ENCODE data around the gene LAMC1. TPM values are rescaled to one million over a fixed set of nuclear protein-coding genes. Genes with fewer than 3 reads are reported as not detected.
A peak's percentile ranks its signal among the peaks of the same experiment; 100 is the strongest.

LAMC1 gene
- total RNA-seq, 4 donors from 2014 or later = 76.9 to 159 (median 81.0) TPM

DNA sequence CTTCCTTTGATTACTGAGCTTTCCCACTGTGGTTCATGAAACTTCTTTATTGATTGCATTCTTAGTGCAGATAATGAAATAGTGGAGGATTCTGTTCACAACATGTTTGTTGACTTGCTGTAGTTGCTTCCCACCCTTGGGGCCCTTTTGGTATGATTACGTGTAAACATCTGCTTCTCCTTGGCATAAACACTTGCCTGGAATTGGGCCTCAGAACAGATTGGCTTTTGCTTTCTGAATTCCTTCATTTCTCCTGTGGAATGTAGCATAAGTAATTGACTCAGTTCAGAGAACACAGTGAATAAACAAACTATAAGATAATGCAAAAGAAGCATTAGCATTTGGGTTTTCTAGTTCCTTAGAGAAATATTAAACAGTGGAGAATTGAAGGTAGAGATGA is 103.3 kb downstream of the LAMC1 start:
- intact Hi-C loops (cut with DNase I; ENCODE audit: low total_unique reads) = no loop called here
- WGBS, 2 donors = 24 to 71% methylated on average over 1 of the region's 1 CpG
- DNase-seq (ENCODE audit: low spot score in 2 of 2) = peak in 1 of 2 donors; percentile 49
- no peak overlapping the region for H3K4me3 ChIP-seq (ENCODE audit: low read depth, poor library complexity, severe bottlenecking)
- TF ChIP-seq POLR2A (IDR thresholded peaks at IDR 0.05) = no peak
- TF ChIP-seq, protein P1, sequence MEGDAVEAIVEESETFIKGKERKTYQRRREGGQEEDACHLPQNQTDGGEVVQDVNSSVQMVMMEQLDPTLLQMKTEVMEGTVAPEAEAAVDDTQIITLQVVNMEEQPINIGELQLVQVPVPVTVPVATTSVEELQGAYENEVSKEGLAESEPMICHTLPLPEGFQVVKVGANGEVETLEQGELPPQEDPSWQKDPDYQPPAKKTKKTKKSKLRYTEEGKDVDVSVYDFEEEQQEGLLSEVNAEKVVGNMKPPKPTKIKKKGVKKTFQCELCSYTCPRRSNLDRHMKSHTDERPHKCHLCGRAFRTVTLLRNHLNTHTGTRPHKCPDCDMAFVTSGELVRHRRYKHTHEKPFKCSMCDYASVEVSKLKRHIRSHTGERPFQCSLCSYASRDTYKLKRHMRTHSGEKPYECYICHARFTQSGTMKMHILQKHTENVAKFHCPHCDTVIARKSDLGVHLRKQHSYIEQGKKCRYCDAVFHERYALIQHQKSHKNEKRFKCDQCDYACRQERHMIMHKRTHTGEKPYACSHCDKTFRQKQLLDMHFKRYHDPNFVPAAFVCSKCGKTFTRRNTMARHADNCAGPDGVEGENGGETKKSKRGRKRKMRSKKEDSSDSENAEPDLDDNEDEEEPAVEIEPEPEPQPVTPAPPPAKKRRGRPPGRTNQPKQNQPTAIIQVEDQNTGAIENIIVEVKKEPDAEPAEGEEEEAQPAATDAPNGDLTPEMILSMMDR (IDR thresholded peaks at IDR 0.05) = no peak

DNA sequence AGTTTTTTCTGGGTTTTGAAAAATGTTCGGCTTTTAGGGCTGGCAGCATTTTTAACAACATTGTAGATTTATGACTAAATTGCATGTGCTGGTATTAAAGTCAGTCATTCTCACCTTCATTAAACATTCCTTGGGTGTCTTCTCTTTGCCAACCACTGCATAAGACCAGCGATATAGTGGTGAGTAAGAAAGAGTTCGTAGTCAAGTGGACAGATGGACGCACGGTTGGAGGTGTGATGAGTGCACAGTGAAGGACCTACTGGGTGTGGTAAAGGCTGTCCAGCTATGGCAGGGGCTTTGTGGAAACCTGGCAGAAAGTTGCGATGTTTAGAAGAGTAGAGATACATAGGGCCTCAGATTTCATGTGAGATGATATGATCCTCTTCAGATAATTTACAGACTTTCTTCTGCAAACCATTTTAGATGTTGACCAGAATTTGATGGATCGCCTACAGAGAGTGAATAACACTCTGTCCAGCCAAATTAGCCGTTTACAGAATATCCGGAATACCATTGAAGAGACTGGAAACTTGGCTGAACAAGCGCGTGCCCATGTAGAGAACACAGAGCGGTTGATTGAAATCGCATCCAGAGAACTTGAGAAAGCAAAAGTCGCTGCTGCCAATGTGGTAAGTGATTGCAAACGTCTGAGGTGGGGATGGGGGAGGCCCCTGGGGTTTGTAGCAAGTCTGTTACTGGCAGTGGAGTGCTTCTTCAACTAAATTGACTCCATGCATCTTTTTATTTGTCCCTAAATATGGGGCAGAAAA is 106.9 kb downstream of the LAMC1 start:
- peak; percentile 85 to 93 for DNase-seq (ENCODE audit: low spot score in 2 of 2)
- TF ChIP-seq, protein P1 (IDR thresholded peaks at IDR 0.05) = no peak
- TF ChIP-seq POLR2A (IDR thresholded peaks at IDR 0.05) = no peak
- intact Hi-C loops (cut with DNase I; ENCODE audit: low total_unique reads) = no loop called here
- no peak overlapping the region for H3K4me3 ChIP-seq (ENCODE audit: low read depth, poor library complexity, severe bottlenecking)
- WGBS, 2 donors = 63 to 68% methylated on average over 15 of the region's 15 CpGs

DNA sequence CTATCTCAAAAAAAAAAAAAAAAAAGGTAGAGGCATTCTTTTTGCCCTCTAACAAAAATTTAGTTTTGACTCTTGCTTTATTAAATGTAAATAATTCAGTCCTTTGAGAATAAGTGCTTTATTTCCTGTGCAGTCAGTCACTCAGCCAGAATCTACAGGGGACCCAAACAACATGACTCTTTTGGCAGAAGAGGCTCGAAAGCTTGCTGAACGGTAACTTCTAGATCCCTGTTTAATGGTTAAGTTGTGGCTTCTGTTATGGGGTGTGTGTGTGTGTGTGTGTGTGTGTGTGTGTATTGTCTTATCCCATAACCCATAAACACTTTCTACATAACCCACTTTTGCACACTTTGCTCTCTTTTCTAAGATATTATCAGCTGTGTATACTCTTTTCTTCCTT is 107.9 kb downstream of the LAMC1 start:
- no peak for DNase-seq (ENCODE audit: low spot score in 2 of 2)
- TF ChIP-seq POLR2A (IDR thresholded peaks at IDR 0.05) = no peak
- TF ChIP-seq, protein P1 (IDR thresholded peaks at IDR 0.05) = no peak
- H3K4me3 ChIP-seq (ENCODE audit: low read depth, poor library complexity, severe bottlenecking) = no peak overlapping the region
- WGBS, 2 donors = 67 to 89% methylated on average over 2 of the region's 2 CpGs
- intact Hi-C loops (cut with DNase I; ENCODE audit: low total_unique reads) = no loop called here

DNA sequence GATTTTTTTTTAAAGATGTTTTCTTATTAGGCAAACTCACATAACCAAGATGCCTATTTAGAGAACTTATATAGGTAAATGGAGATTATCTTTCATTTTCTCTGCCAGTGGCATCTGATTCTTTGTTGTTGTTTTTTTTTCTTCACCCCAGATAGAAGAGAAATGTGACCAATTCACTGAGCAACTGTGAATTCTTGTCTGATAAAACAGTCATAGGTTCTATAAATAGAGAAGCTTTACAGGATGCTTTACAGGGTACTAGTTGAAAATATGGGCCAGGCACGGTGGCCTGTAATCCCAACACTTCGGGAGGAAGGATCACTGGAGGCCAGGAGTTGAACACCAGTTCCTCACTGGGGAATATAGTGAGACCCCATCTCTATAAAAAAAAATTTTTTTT is 112.1 kb downstream of the LAMC1 start:
- 93 to 96% methylated on average over 2 of the region's 2 CpGs for WGBS, 2 donors
- intact Hi-C loops (cut with DNase I; ENCODE audit: low total_unique reads) = no loop called here
- no peak for DNase-seq (ENCODE audit: low spot score in 2 of 2)
- no peak overlapping the region for H3K4me3 ChIP-seq (ENCODE audit: low read depth, poor library complexity, severe bottlenecking)
- TF ChIP-seq, protein P1 (IDR thresholded peaks at IDR 0.05) = no peak
- no peak for TF ChIP-seq POLR2A (IDR thresholded peaks at IDR 0.05)

DNA sequence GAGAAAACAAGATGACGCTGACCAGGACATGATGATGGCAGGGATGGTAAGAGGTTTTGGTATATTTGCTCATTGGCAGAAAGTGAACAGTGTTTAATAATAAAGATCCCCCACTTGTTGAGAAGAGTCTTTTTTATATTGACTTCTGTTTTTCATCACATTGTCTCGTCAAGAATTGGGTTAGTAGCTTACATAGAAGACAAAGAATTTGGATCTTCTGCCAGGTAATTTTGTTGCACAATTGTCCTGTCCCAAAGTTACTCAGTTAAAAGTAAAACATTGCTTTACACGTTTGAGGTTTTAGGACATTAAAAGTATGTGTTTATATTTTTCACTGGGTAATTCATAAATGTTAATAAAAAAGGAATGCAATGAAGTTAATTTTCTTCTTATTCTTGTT is 114.6 kb downstream of the LAMC1 start:
- no peak for TF ChIP-seq POLR2A (IDR thresholded peaks at IDR 0.05)
- TF ChIP-seq, protein P1 (IDR thresholded peaks at IDR 0.05) = no peak
- intact Hi-C loops (cut with DNase I; ENCODE audit: low total_unique reads) = no loop called here
- DNase-seq (ENCODE audit: low spot score in 2 of 2) = peak in 1 of 2 donors; percentile 42
- no peak overlapping the region for H3K4me3 ChIP-seq (ENCODE audit: low read depth, poor library complexity, severe bottlenecking)
- WGBS, 2 donors = 51 to 52% methylated on average over 3 of the region's 3 CpGs

DNA sequence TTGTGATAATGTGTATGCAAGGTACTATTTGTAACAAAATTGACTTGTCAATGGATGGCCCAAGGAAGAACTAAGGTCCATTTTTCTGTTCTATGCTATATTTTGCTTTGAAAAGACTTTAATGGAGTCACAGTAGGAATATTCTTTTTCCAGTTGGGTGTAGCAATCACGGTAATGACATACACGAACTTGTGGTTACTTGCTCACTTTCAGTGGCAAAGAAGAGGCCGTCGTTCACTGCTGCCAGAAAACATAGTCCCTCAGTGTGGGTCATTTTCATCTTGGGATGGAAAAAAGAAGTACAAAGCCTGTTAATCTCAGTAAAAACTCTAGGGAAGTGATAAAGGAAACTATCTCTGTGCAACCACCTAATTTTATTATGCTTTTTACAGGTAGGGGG is 115.1 kb downstream of the LAMC1 start:
- 40 to 49% methylated on average over 4 of the region's 4 CpGs for WGBS, 2 donors
- DNase-seq (ENCODE audit: low spot score in 2 of 2) = no peak
- no peak overlapping the region for H3K4me3 ChIP-seq (ENCODE audit: low read depth, poor library complexity, severe bottlenecking)
- intact Hi-C loops (cut with DNase I; ENCODE audit: low total_unique reads) = no loop called here
- TF ChIP-seq POLR2A (IDR thresholded peaks at IDR 0.05) = no peak
- TF ChIP-seq, protein P1 (IDR thresholded peaks at IDR 0.05) = no peak

Data from lower leg skin (tissue), 4 donors.